Testis (tissue), 3 donors: ENCODE results near the gene THSD4. TPM values are rescaled to one million over a fixed set of nuclear protein-coding genes. Genes with fewer than 3 reads are reported as not detected.

Experiments
- DNase-seq: peaks from one replicate; pipeline ENCODE4 v3.0.0-alpha.2; 2019
- H3K27ac ChIP-seq, 2 donors: fragments of 200-600 bp; sonication (generic); one replicate each; pipeline ENCODE4 v1.5.1; 2019
- H3K27me3 ChIP-seq: fragments of 200-600 bp; sonication (generic); one replicate; pipeline ENCODE4 v1.5.1; 2019
- H3K36me3 ChIP-seq: fragments of 200-600 bp; sonication (generic); one replicate; pipeline ENCODE4 v1.5.1; 2017; ENCODE audit warnings: low read depth; ENCODE audit errors: missing control alignments
- H3K4me1 ChIP-seq: fragments of 200-600 bp; sonication (generic); one replicate; pipeline ENCODE4 v1.5.1; 2019
- H3K4me3 ChIP-seq, 2 donors: fragments of 200-600 bp; sonication (generic); one replicate each; pipeline ENCODE4 v1.5.1; 2017 to 2019
- H3K9me3 ChIP-seq: fragments of 200-600 bp; sonication (generic); one replicate; pipeline ENCODE4 v1.5.1; 2017
- CTCF ChIP-seq, 3 experiments: fragments of 450-650 bp in 2 of 3; fragments of 200-600 bp in 1 of 3; sonication (generic) in 1 of 3; IDR thresholded peaks; one replicate each; pipeline ENCODE4 v1.5.1; 2016 to 2019; ENCODE audit warnings: antibody characterized with exemption in 3 of 3, mild to moderate bottlenecking in 2 of 3, moderate library complexity in 1 of 3
- POLR2A ChIP-seq: fragments of 450-650 bp; IDR thresholded peaks from one replicate; pipeline ENCODE4 v1.6.1; 2017; ENCODE audit warnings: antibody characterized with exemption, mild to moderate bottlenecking, moderate library complexity
- WGBS, 2 donors: methylation state at CpG; one replicate each; pipeline ENCODE4 v1.1.5; 2018; 5-methylcytosine and 5-hydroxymethylcytosine counted together
- intact Hi-C: fragments of 100-400 bp; cut with DNase I; formaldehyde crosslinking; loops from one replicate; pipeline ENCODE4 v1.15.1; 2023; ENCODE audit warnings: low total_unique reads
- polyA plus RNA-seq: library from polyadenylated mRNA; stranded (reverse); fragments of 350-450 nt; fragmentation: Illumina TruSeq; extraction: RNeasy Lipid Tissue Mini Kit (QIAGEN cat#74804); gene quantifications from one replicate; pipeline ENCODE4 v1.2.3, GENCODE V29; 2014; ENCODE audit warnings: low read depth, low replicate concordance; ENCODE audit not compliant: insufficient read depth
- total RNA-seq, 2 donors: library from RNA; depleted of rRNA; stranded (reverse); fragments of >200 nt; gene quantifications; one replicate each; pipeline ENCODE4 v1.2.3, GENCODE V29; 2016

Gene THSD4
- total and polyA plus RNA-seq, 3 donors from 2014 or later = 14.3 to 21.5 (median 18.2) TPM

GRCh38 chr15:71639471-71639870, 524.2 kb downstream of the THSD4 start:
- intact Hi-C loops = no loop called here
- Histone ChIP-seq H3K4me3 (no peak overlapping the region), H3K36me3 (no peaks in the 10 kb centered on the region), H3K27ac (no peak overlapping the region), H3K4me1 (no peaks in the 10 kb centered on the region), H3K27me3 (no peaks in the 10 kb centered on the region), H3K9me3 (no peaks in the 10 kb centered on the region)
- WGBS, 2 donors = 38 to 64% methylated on average over 1 of the region's 1 CpG
- TF ChIP-seq CTCF (IDR thresholded peaks at IDR 0.05) (no peak), POLR2A (no peak)
- DNase-seq = no peak

- TF ChIP-seq POLR2A (no peak), CTCF (IDR thresholded peaks at IDR 0.05) (no peak)
- intact Hi-C loops = no loop called here
- H3K27ac ChIP-seq = no peak overlapping the region
- H3K4me1 ChIP-seq = no peaks in the 10 kb centered on the region
- DNase-seq = no peak
- no peak overlapping the region for H3K4me3 ChIP-seq
- H3K9me3 ChIP-seq = no peaks in the 10 kb centered on the region
- no peaks in the 10 kb centered on the region for H3K27me3 ChIP-seq
- H3K36me3 ChIP-seq = no peaks in the 10 kb centered on the region
- 84 to 97% methylated on average over 2 of the region's 2 CpGs for WGBS, 2 donors
Measured at GRCh38 chr15:71643918-71644317, 528.6 kb downstream of the THSD4 start.

GRCh38 chr15:71646767-71647486, 531.7 kb downstream of the THSD4 start:
- no peak for TF ChIP-seq CTCF (IDR thresholded peaks at IDR 0.05)
- TF ChIP-seq POLR2A = no peak
- Histone ChIP-seq H3K4me3 (no peak overlapping the region), H3K36me3 (no peaks in the 10 kb centered on the region), H3K9me3 (no peaks in the 10 kb centered on the region), H3K27ac (no peak overlapping the region), H3K27me3 (no peaks in the 10 kb centered on the region), H3K4me1 (no peaks in the 10 kb centered on the region)
- DNase-seq = no peak
- 75 to 81% methylated on average over 5 of the region's 5 CpGs for WGBS, 2 donors
- intact Hi-C loops = no loop called here

- Histone ChIP-seq H3K4me1 (no peaks in the 10 kb centered on the region), H3K27me3 (no peaks in the 10 kb centered on the region), H3K9me3 (no peaks in the 10 kb centered on the region), H3K4me3 (no peak overlapping the region), H3K36me3 (no peaks in the 10 kb centered on the region), H3K27ac (no peak overlapping the region)
- 60 to 62% methylated on average over 4 of the region's 4 CpGs for WGBS, 2 donors
- TF ChIP-seq POLR2A (no peak), CTCF (IDR thresholded peaks at IDR 0.05) (no peak)
- intact Hi-C loops = no loop called here
- DNase-seq = no peak
Measured at GRCh38 chr15:71647487-71647808, 532.2 kb downstream of the THSD4 start.

GRCh38 chr15:71648095-71648494, 532.8 kb downstream of the THSD4 start:
- H3K4me3 ChIP-seq = no peak overlapping the region
- no peaks in the 10 kb centered on the region for H3K27me3 ChIP-seq
- no peaks in the 10 kb centered on the region for H3K9me3 ChIP-seq
- H3K4me1 ChIP-seq = no peaks in the 10 kb centered on the region
- no peaks in the 10 kb centered on the region for H3K36me3 ChIP-seq
- WGBS, 2 donors = 85 to 91% methylated on average over 3 of the region's 3 CpGs
- H3K27ac ChIP-seq = no peak overlapping the region
- no peak for DNase-seq
- TF ChIP-seq POLR2A = no peak
- intact Hi-C loops = no loop called here
